HEK293 (cell line): ENCODE measurements around the gene NEB.
"Not testable (repeated sequence)": the region's sequence is repeated elsewhere in the genome, so short reads cannot be mapped to it uniquely, and the experiment has no call there.

Experiments used
- CTCF ChIA-PET: fragments of 350-600 bp; formaldehyde crosslinking; extraction: SDS; loops from one replicate; lab custom pipeline; 2021; ENCODE audit warnings: antibody characterized with exemption; lab: Yijun Ruan, JAX
- POLR2A ChIA-PET: fragments of 300-600 bp; formaldehyde crosslinking; extraction: SDS; loops from one replicate; lab custom pipeline; 2020; ENCODE audit warnings: antibody characterized with exemption, inconsistent platforms; lab: Yijun Ruan, JAX
- H3K27ac ChIP-seq: fragments of 200-500 bp; sonication (Bioruptor generic); 2 replicates; pipeline ENCODE4 v1.5.1; 2014; ENCODE audit warnings: low read depth, low read length, control low read depth, inconsistent platforms; ENCODE audit errors: extremely low read depth
- H3K36me3 ChIP-seq, 2 experiments: fragments of 200-500 bp in 1 of 2; sonication (Bioruptor generic) in 1 of 2; 1 replicate in 1 of 2; 2 replicates in 1 of 2; pipeline ENCODE4 v1.5.1; 2014 to 2017; ENCODE audit warnings: inconsistent platforms in 2 of 2, low read length in 2 of 2; ENCODE audit not compliant: control insufficient read depth in 2 of 2, insufficient read depth in 1 of 2
- H3K4me1 ChIP-seq: fragments of 200-500 bp; sonication (Bioruptor generic); 2 replicates; pipeline ENCODE4 v1.5.1; 2014; ENCODE audit warnings: mild to moderate bottlenecking, low read length, inconsistent platforms; ENCODE audit not compliant: control insufficient read depth, insufficient read depth
- H3K4me3 ChIP-seq: 2 replicates; pipeline ENCODE4 v1.5.1; 2011; ENCODE audit warnings: low read depth, mild to moderate bottlenecking, control low read depth, low read length, moderate library complexity
- H3K9me3 ChIP-seq: fragments of 200-500 bp; sonication (Bioruptor generic); 2 replicates; pipeline ENCODE4 v1.5.1; 2014; ENCODE audit warnings: low read depth, low read length, inconsistent platforms; ENCODE audit not compliant: control insufficient read depth, insufficient read depth
- FEZF1 ChIP-seq: fragments of 450-650 bp; formaldehyde crosslinking; IDR thresholded peaks from 2 replicates; pipeline ENCODE4 v1.5.1; 2016; ENCODE audit warnings: missing biosample characterization, missing genetic modification characterization
- GLIS2 ChIP-seq: fragments of 450-650 bp; formaldehyde crosslinking; IDR thresholded peaks from 2 replicates; pipeline ENCODE4 v1.5.1; 2016; ENCODE audit warnings: missing biosample characterization, missing genetic modification characterization
- HIC1 ChIP-seq: fragments of 450-650 bp; formaldehyde crosslinking; IDR thresholded peaks from 2 replicates; pipeline ENCODE4 v1.5.1; 2016; ENCODE audit warnings: missing biosample characterization, missing genetic modification characterization
- KLF16 ChIP-seq: fragments of 450-650 bp; formaldehyde crosslinking; IDR thresholded peaks from 2 replicates; pipeline ENCODE4 v1.5.1; 2017; ENCODE audit warnings: missing biosample characterization, missing genetic modification characterization
- KLF17 ChIP-seq: fragments of 450-650 bp; formaldehyde crosslinking; IDR thresholded peaks from 2 replicates; pipeline ENCODE4 v1.5.1; 2016; ENCODE audit warnings: missing biosample characterization, missing genetic modification characterization
- KLF9 ChIP-seq: fragments of 450-650 bp; formaldehyde crosslinking; IDR thresholded peaks from 2 replicates; pipeline ENCODE4 v1.5.1; 2016; ENCODE audit warnings: missing biosample characterization, missing genetic modification characterization, low read depth
- OVOL3 ChIP-seq: fragments of 450-650 bp; formaldehyde crosslinking; IDR thresholded peaks from 2 replicates; pipeline ENCODE4 v1.5.1; 2016; ENCODE audit warnings: missing biosample characterization, missing genetic modification characterization
- SP2 ChIP-seq: fragments of 450-650 bp; formaldehyde crosslinking; IDR thresholded peaks from 2 replicates; pipeline ENCODE4 v1.5.1; 2016; ENCODE audit warnings: missing biosample characterization, missing genetic modification characterization
- SP3 ChIP-seq: fragments of 450-650 bp; formaldehyde crosslinking; IDR thresholded peaks from 2 replicates; pipeline ENCODE4 v1.5.1; 2016; ENCODE audit warnings: missing biosample characterization, missing genetic modification characterization
- ZBTB21 ChIP-seq: fragments of 450-650 bp; formaldehyde crosslinking; IDR thresholded peaks from 2 replicates; pipeline ENCODE4 v1.5.1; 2017; ENCODE audit warnings: missing biosample characterization, missing genetic modification characterization
- ZBTB8A ChIP-seq: fragments of 450-650 bp; formaldehyde crosslinking; IDR thresholded peaks from 2 replicates; pipeline ENCODE4 v1.5.1; 2016; ENCODE audit warnings: missing biosample characterization, missing genetic modification characterization
- ZFP69B ChIP-seq: fragments of 450-650 bp; formaldehyde crosslinking; IDR thresholded peaks from 2 replicates; pipeline ENCODE4 v1.5.1; 2016; ENCODE audit warnings: missing biosample characterization, missing genetic modification characterization
- ZNF16 ChIP-seq: fragments of 450-650 bp; formaldehyde crosslinking; IDR thresholded peaks from 2 replicates; pipeline ENCODE4 v1.5.1; 2016; ENCODE audit warnings: low read depth, missing biosample characterization, missing genetic modification characterization
- ZNF184 ChIP-seq: fragments of 450-650 bp; IDR thresholded peaks from 2 replicates; pipeline ENCODE4 v1.5.1; 2018; ENCODE audit warnings: missing biosample characterization, mild to moderate bottlenecking, missing genetic modification characterization
- ZNF19 ChIP-seq: fragments of 450-650 bp; formaldehyde crosslinking; IDR thresholded peaks from 2 replicates; pipeline ENCODE4; 2016; ENCODE audit warnings: missing biosample characterization, missing genetic modification characterization, low read depth
- ZNF248 ChIP-seq: fragments of 450-650 bp; formaldehyde crosslinking; IDR thresholded peaks from 2 replicates; pipeline ENCODE4 v1.5.1; 2017; ENCODE audit warnings: missing biosample characterization, missing genetic modification characterization
- ZNF292 ChIP-seq: fragments of 450-650 bp; formaldehyde crosslinking; IDR thresholded peaks from 2 replicates; pipeline ENCODE4 v1.5.1; 2016; ENCODE audit warnings: low read depth, missing biosample characterization, missing genetic modification characterization, borderline replicate concordance
- ZNF341 ChIP-seq: fragments of 450-650 bp; formaldehyde crosslinking; IDR thresholded peaks from 2 replicates; pipeline ENCODE4; 2016; ENCODE audit warnings: low read depth, missing biosample characterization, missing genetic modification characterization
- ZNF561 ChIP-seq: fragments of 450-650 bp; IDR thresholded peaks from 2 replicates; pipeline ENCODE4 v1.5.1; 2018; ENCODE audit warnings: missing biosample characterization, missing genetic modification characterization, borderline replicate concordance
- ZNF624 ChIP-seq: fragments of 450-650 bp; formaldehyde crosslinking; IDR thresholded peaks from 2 replicates; pipeline ENCODE4 v1.5.1; 2017; ENCODE audit warnings: missing biosample characterization, missing genetic modification characterization
- ZNF658 ChIP-seq: fragments of 450-650 bp; formaldehyde crosslinking; IDR thresholded peaks from 2 replicates; pipeline ENCODE4; 2016; ENCODE audit warnings: missing biosample characterization, missing genetic modification characterization
- ZNF76 ChIP-seq: fragments of 450-650 bp; formaldehyde crosslinking; IDR thresholded peaks from 2 replicates; pipeline ENCODE4; 2016; ENCODE audit warnings: low read depth, missing biosample characterization, missing genetic modification characterization, borderline replicate concordance
- ZSCAN18 ChIP-seq: fragments of 450-650 bp; formaldehyde crosslinking; IDR thresholded peaks from 2 replicates; pipeline ENCODE4 v1.5.1; 2016; ENCODE audit warnings: missing biosample characterization, missing genetic modification characterization
- TF ChIP-seq, protein P1 (sequence below): fragments of 450-650 bp; formaldehyde crosslinking; IDR thresholded peaks from 2 replicates; pipeline ENCODE4 v1.5.1; 2016; ENCODE audit warnings: missing biosample characterization, missing genetic modification characterization
- TF ChIP-seq, protein P2 (sequence below): fragments of 450-650 bp; formaldehyde crosslinking; IDR thresholded peaks from 2 replicates; pipeline ENCODE4 v1.5.1; 2016; ENCODE audit warnings: missing biosample characterization, missing genetic modification characterization

NEB gene

DNA sequence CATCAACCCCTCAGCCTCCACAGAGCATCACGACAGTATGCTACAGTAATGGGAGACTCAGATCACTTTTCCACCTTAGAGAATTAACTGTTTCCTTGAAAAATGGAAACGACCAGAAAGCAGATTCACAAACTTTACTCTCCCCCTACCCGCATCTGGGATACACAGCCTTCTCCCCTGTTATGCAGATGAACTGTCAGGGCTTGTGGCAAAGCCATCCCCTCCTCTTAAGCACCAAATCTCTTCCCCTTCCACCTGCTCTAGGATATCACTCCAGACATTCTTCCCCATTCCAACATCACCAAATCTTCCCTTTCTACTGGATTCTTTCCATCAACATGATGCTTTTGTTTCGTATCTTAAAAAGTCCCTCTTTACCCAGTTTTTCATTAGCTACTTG lies 26.4 kb downstream of the NEB start:
- ChIA-PET POLR2A (no interaction called here), CTCF (interaction anchor here (0.6 kb wide), 1 partner anchor 111 kb away, joined by 6 read pairs; no protein-coding TSS in a partner anchor)
- no peak for TF ChIP-seq ZNF184 (tag by site-specific recombination)
- no peak for TF ChIP-seq ZNF19 (tag by site-specific recombination)
- TF ChIP-seq HIC1 = no peak
- no peak for TF ChIP-seq GLIS2 (tag by site-specific recombination)
- TF ChIP-seq SP3 (tag by site-specific recombination) = no peak
- TF ChIP-seq, protein P1, sequence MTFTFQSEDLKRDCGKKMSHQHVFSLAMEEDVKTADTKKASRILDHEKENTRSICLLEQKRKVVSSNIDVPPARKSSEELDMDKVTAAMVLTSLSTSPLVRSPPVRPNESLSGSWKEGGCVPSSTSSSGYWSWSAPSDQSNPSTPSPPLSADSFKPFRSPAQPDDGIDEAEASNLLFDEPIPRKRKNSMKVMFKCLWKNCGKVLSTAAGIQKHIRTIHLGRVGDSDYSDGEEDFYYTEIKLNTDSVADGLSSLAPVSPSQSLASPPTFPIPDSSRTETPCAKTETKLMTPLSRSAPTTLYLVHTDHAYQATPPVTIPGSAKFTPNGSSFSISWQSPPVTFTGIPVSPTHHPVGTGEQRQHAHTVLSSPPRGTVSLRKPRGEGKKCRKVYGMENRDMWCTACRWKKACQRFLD (tag by site-specific recombination) = no peak
- no peak for TF ChIP-seq KLF9 (tag by site-specific recombination)
- TF ChIP-seq ZNF341 (tag by site-specific recombination) = no peak
- TF ChIP-seq ZNF76 = no peak
- no peak for TF ChIP-seq ZSCAN18 (tag by site-specific recombination)
- Histone ChIP-seq H3K27ac (no peak overlapping the region), H3K4me1 (no peaks in the 10 kb centered on the region), H3K36me3 (no peaks in the 10 kb centered on the region), H3K9me3 (no peaks in the 10 kb centered on the region), H3K4me3 (no peak overlapping the region)

DNA sequence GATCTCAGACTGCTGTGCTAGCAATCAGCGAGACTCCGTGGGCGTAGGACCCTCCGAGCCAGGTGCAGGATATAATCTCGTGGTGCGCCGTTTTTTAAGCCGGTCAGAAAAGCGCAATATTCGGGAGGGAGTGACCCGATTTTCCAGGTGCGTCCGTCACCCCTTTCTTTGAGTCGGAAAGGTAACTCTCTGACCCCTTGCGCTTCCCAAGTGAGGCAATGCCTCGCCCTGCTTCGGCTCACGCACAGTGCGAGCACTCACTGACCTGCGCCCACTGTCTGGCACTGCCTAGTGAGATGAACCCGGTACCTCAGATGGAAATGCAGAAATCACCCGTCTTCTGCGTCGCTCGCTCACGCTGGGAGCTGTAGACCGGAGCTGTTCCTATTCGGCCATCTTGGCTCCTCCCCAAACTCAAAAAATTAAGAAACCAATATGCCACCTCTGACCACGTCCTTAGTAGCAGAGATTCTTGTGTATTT lies 29.8 kb downstream of the NEB start:
- CTCF ChIA-PET, H3K4me3 ChIP-seq, H3K9me3 ChIP-seq, H3K4me1 ChIP-seq, POLR2A ChIA-PET, H3K36me3 ChIP-seq, H3K27ac ChIP-seq: not testable (repeated sequence)

DNA sequence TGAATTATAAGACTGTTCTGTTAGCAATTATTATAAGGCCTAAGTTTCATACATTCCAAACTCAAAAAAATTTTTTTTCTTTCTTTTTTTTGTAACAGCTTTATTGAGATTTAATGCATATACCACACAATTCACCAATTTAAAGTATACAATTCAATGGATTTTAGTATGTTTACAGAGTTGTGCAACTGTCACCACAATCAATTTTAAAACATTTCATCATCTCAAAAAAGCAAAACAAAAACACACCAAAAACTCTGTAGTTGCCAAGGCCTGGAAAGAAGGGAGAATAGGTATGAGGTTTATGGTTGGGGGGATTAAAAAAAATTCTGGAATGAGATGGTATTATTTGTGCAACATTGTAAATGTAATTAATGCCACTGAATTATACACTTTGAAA lies 36.1 kb downstream of the NEB start:
- H3K9me3 ChIP-seq, H3K36me3 ChIP-seq, H3K27ac ChIP-seq, H3K4me3 ChIP-seq, POLR2A ChIA-PET, H3K4me1 ChIP-seq: not testable (repeated sequence)
- CTCF ChIA-PET = interaction anchor here (1.0 kb wide), 1 partner anchor 15 kb away, joined by 4 read pairs; no protein-coding TSS in a partner anchor

DNA sequence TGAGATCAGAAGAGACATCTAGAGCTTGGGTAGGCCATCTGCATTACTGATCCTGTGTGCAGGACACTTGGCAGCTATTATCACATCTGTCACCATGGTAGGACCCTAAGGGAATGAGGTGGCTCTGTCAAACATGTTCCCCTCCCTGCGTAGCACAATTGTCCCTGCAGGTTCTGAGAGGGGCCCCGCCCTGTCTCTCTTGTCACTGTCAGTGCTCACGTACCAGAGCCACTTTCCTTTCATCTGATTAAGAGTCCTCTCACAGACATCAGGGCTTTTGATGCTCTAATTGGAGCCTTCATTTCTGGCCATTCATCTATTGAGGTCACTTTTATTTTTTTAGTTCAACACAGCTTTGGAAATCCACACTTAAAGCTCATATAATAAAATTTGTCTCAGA lies 38.5 kb downstream of the NEB start:
- POLR2A ChIA-PET = no interaction called here
- H3K4me1 ChIP-seq = no peaks in the 10 kb centered on the region
- TF ChIP-seq SP2 (no peak), ZNF16 (no peak), ZNF658 (tag by site-specific recombination) (no peak), ZNF624 (no peak), KLF17 (tag by site-specific recombination) (no peak), ZNF292 (tag by site-specific recombination) (no peak), ZBTB21 (tag by site-specific recombination) (no peak), ZNF248 (tag by site-specific recombination) (no peak), ZBTB8A (tag by site-specific recombination) (no peak), KLF16 (no peak), OVOL3 (no peak), ZNF561 (no peak), FEZF1 (no peak), ZFP69B (tag by site-specific recombination) (no peak)
- TF ChIP-seq, protein P2, sequence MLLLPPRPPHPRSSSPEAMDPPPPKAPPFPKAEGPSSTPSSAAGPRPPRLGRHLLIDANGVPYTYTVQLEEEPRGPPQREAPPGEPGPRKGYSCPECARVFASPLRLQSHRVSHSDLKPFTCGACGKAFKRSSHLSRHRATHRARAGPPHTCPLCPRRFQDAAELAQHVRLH (tag by site-specific recombination) = no peak

More for the DNA sequence above, 38.5 kb downstream of the NEB start:
- Histone ChIP-seq H3K9me3 (no peaks in the 10 kb centered on the region), H3K27ac (no peak overlapping the region), H3K36me3 (no peaks in the 10 kb centered on the region), H3K4me3 (no peak overlapping the region)
- CTCF ChIA-PET = interaction anchor here (1.1 kb wide), 1 partner anchor 14 kb away, joined by 3 read pairs; no protein-coding TSS in a partner anchor
